Hepatocyte (in vitro differentiated cells): ENCODE measurements around the gene DPYD.

Experiments
- EZH2phosphoT487 ChIP-seq: fragments of 200-600 bp; sonication (generic); IDR thresholded peaks from one replicate; pipeline ENCODE4 v1.6.1; 2018; ENCODE audit warnings: antibody characterized with exemption, mild to moderate bottlenecking, low read depth, moderate library complexity; ENCODE audit not compliant: unreplicated experiment, severe bottlenecking
- TF ChIP-seq, protein P1 (sequence below): fragments of 200-600 bp; sonication (generic); IDR thresholded peaks from 2 replicates; pipeline ENCODE4 v1.5.1; 2016; ENCODE audit warnings: antibody characterized with exemption, mild to moderate bottlenecking; ENCODE audit not compliant: poor library complexity

- TF ChIP-seq EZH2phosphoT487: no peak
- TF ChIP-seq, protein P1, sequence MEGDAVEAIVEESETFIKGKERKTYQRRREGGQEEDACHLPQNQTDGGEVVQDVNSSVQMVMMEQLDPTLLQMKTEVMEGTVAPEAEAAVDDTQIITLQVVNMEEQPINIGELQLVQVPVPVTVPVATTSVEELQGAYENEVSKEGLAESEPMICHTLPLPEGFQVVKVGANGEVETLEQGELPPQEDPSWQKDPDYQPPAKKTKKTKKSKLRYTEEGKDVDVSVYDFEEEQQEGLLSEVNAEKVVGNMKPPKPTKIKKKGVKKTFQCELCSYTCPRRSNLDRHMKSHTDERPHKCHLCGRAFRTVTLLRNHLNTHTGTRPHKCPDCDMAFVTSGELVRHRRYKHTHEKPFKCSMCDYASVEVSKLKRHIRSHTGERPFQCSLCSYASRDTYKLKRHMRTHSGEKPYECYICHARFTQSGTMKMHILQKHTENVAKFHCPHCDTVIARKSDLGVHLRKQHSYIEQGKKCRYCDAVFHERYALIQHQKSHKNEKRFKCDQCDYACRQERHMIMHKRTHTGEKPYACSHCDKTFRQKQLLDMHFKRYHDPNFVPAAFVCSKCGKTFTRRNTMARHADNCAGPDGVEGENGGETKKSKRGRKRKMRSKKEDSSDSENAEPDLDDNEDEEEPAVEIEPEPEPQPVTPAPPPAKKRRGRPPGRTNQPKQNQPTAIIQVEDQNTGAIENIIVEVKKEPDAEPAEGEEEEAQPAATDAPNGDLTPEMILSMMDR: no peak
Observed at GRCh38 chr1:97351846-97352245, 569.0 kb downstream of the DPYD start.
